PFSK-1 (cell line): ENCODE data around the gene TSPAN4.

Experiments
- FOXP2 ChIP-seq: optimal IDR thresholded peaks from 2 replicates; pipeline ENCODE3; 2011; ENCODE audit warnings: borderline replicate concordance, control low read depth, inconsistent platforms; ENCODE audit not compliant: insufficient read depth; ENCODE audit errors: extremely low read length, extremely low read depth
- POLR2AphosphoS5 ChIP-seq: IDR thresholded peaks from 2 replicates; pipeline ENCODE4 v1.6.1; 2012; ENCODE audit warnings: low read depth, mild to moderate bottlenecking, control low read depth, low read length, moderate library complexity
- SIN3A ChIP-seq: IDR thresholded peaks from 2 replicates; pipeline ENCODE4 v1.6.1; 2012; ENCODE audit warnings: mild to moderate bottlenecking, low read length, moderate library complexity, borderline replicate concordance; ENCODE audit not compliant: insufficient read depth
- TF ChIP-seq, protein P1 (sequence below), 2 experiments: IDR thresholded peaks; 2 replicates each; pipeline versions ENCODE4 v1.6.1 to v1.8.0; 2011 to 2012; ENCODE audit warnings: low read depth in 2 of 2, low read length in 2 of 2, control low read depth in 1 of 2, inconsistent platforms in 1 of 2, mild to moderate bottlenecking in 1 of 2, moderate library complexity in 1 of 2; ENCODE audit not compliant: insufficient read depth in 1 of 2

DNA sequence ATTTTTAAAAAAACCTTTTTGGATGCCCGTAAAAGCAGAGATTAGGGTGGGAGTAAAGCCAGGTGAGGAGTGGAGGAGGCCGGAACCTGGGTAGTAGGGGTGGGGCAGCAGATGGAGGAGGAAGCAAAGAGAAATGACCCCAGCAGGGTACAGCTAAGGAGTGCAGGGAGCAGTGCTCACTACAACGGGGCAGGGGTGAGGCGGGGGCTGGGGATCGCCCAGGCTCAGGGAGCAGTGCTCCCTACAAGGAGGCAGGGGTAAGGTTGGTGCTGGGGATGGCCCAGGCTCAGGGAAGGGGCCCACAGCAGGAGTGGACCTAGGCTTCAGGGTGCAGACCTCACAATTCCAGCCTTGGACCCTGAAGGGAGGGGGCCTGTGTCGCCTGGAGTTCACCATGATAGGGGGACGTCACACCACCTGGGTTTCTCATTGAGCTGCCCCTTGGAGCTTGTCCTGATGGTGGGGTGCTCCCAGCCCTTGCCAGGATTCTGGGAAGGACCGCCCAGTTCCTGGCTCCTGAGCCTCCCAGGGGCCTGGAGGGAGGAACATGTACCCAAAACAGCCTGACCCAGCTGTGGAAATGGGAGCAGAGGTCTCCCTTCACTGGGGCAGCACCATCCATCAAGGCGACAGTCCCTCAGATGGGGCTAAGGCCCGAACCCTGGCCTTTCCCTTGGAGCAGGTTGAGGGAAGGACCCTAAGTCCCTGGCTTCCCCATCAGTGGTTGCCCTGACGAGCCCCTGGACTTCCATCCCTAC lies 26.8 kb upstream of the TSPAN4 start:
- TF ChIP-seq SIN3A (no peak), POLR2AphosphoS5 (no peak), FOXP2 (no peak)
- TF ChIP-seq, protein P1, sequence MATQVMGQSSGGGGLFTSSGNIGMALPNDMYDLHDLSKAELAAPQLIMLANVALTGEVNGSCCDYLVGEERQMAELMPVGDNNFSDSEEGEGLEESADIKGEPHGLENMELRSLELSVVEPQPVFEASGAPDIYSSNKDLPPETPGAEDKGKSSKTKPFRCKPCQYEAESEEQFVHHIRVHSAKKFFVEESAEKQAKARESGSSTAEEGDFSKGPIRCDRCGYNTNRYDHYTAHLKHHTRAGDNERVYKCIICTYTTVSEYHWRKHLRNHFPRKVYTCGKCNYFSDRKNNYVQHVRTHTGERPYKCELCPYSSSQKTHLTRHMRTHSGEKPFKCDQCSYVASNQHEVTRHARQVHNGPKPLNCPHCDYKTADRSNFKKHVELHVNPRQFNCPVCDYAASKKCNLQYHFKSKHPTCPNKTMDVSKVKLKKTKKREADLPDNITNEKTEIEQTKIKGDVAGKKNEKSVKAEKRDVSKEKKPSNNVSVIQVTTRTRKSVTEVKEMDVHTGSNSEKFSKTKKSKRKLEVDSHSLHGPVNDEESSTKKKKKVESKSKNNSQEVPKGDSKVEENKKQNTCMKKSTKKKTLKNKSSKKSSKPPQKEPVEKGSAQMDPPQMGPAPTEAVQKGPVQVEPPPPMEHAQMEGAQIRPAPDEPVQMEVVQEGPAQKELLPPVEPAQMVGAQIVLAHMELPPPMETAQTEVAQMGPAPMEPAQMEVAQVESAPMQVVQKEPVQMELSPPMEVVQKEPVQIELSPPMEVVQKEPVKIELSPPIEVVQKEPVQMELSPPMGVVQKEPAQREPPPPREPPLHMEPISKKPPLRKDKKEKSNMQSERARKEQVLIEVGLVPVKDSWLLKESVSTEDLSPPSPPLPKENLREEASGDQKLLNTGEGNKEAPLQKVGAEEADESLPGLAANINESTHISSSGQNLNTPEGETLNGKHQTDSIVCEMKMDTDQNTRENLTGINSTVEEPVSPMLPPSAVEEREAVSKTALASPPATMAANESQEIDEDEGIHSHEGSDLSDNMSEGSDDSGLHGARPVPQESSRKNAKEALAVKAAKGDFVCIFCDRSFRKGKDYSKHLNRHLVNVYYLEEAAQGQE (IDR thresholded peaks at IDR 0.05; ENCODE audit: insufficient read depth in 1 of 2, low read depth in 2 of 2, low read length in 2 of 2) = no peak
